Right lobe of liver (tissue), 6 donors: Measurements from ENCODE around the gene OST4. TPM values are rescaled to one million over a fixed set of nuclear protein-coding genes. Genes with fewer than 3 reads are reported as not detected.
A peak's percentile ranks its signal among the peaks of the same experiment; 100 is the strongest.

Experiments used
- ATAC-seq, 4 donors: fragments of 200-7000 bp; cut with Tn5 transposase; one replicate each; pipeline ENCODE4 v1.9.1; 2020; ENCODE audit warnings: mild to moderate bottlenecking in 4 of 4, moderate library complexity in 4 of 4
- DNase-seq, 3 donors: peaks; one replicate each; pipeline ENCODE4 v3.0.0-alpha.2; 2020
- H3K27ac ChIP-seq, 3 donors: fragments of 200-600 bp; one replicate each; pipeline ENCODE4 v1.8.0; 2022
- H3K27me3 ChIP-seq, 2 donors: fragments of 200-600 bp; one replicate each; pipeline ENCODE4 v1.8.0; 2022
- H3K36me3 ChIP-seq, 4 donors: fragments of 200-600 bp; sonication (generic) in 1 of 4; one replicate each; pipeline versions ENCODE4 v1.5.1 to v1.8.0; 2017 to 2022; ENCODE audit warnings: control low read depth in 1 of 4
- H3K4me1 ChIP-seq, 4 donors: fragments of 200-600 bp; sonication (generic) in 1 of 4; one replicate each; pipeline versions ENCODE4 v1.5.1 to v1.8.0; 2017 to 2022; ENCODE audit warnings: control low read depth in 1 of 4
- H3K4me3 ChIP-seq, 3 donors: fragments of 200-600 bp; one replicate each; pipeline ENCODE4 v1.8.0; 2022
- H3K9me3 ChIP-seq, 4 donors: fragments of 200-600 bp; sonication (generic) in 1 of 4; one replicate each; pipeline versions ENCODE4 v1.5.1 to v1.8.0; 2017 to 2022; ENCODE audit warnings: control low read depth in 1 of 4
- CTCF ChIP-seq, 4 donors: fragments of 200-600 bp in 3 of 4; fragments of 450-650 bp in 1 of 4; IDR thresholded peaks; one replicate each; pipeline versions ENCODE4 v1.5.1 to v1.8.0; 2016 to 2022; ENCODE audit warnings: antibody characterized with exemption in 4 of 4, mild to moderate bottlenecking in 2 of 4
- POLR2A ChIP-seq: fragments of 450-650 bp; IDR thresholded peaks from one replicate; pipeline ENCODE4 v1.6.1; 2017; ENCODE audit warnings: antibody characterized with exemption, mild to moderate bottlenecking
- WGBS: methylation state at CpG from one replicate; pipeline ENCODE4 v1.1.6; 2018; ENCODE audit warnings: low coverage, low lambda C conversion rate; ENCODE audit not compliant: insufficient coverage; ENCODE audit errors: missing lambda C conversion rate; 5-methylcytosine and 5-hydroxymethylcytosine counted together
- intact Hi-C, 2 donors: fragments of 100-400 bp; cut with DNase I; formaldehyde crosslinking; loops; one replicate each; pipeline versions ENCODE4 v1.11.2 to v1.14.1; 2022
- total RNA-seq, 6 experiments: library from RNA; depleted of rRNA in 2 of 6; stranded (reverse); fragments of >200 nt in 2 of 6; fragmentation: NEBNext Ultra II Directional in 3 of 6; extraction: Animal tissue kit (Norgen Biotek cat#: 25700) in 3 of 6; gene quantifications; one replicate each; pipeline versions ENCODE4 v1.1.0 to v1.2.4, GENCODE V29; 2016 to 2023
- donor health status: DM: no; HTN: yes; CAD: no.
- donor health status: DM: no; HTN: no; CAD: no.
- donor health status: DM: no; HTN: no; CAD: no.
- donor health status: DM: no; HTN: yes; CAD: no.
- donor health status: DM: no; HTN: yes; CAD: no.

OST4 gene
- total RNA-seq, 6 experiments from 2014 or later, result 144 to 182 (median 161) TPM

GRCh38 chr2:27084297-27085061, 13.0 kb upstream of the OST4 start:
- no peaks in the 10 kb centered on the region for H3K9me3 ChIP-seq
- H3K4me1 ChIP-seq, result peaks cover 0 to 16% (median 5%) of the 10 kb centered on the region in 4 donors
- no peak for TF ChIP-seq POLR2A
- TF ChIP-seq CTCF (IDR thresholded peaks at IDR 0.05), result no peak
- H3K36me3 ChIP-seq, result no peaks in the 10 kb centered on the region
- DNase-seq (no peak), ATAC-seq (no peak)
- H3K4me3 ChIP-seq, result no peak overlapping the region
- H3K27me3 ChIP-seq, result no peaks in the 10 kb centered on the region
- WGBS, result 93% methylated on average over 3 of the region's 6 CpGs
- H3K27ac ChIP-seq, result no peak overlapping the region
- intact Hi-C loops, result loop anchor here in 1 of 2 donors (10.0 kb wide), 2 partner anchors 60 to 120 kb away; no protein-coding TSS in a partner anchor

GRCh38 chr2:27083410-27084296, 12.2 kb upstream of the OST4 start:
- H3K4me1 ChIP-seq, result peaks cover 0 to 16% (median 5%) of the 10 kb centered on the region in 4 donors
- H3K27ac ChIP-seq, result no peak overlapping the region
- WGBS, result 100% methylated on average over 1 of the region's 20 CpGs
- DNase-seq, result peak in 1 of 3 donors; percentile 31
- no peak overlapping the region for H3K4me3 ChIP-seq
- no peaks in the 10 kb centered on the region for H3K9me3 ChIP-seq
- ATAC-seq, result no peak
- no peak for TF ChIP-seq POLR2A
- H3K27me3 ChIP-seq, result no peaks in the 10 kb centered on the region
- no peaks in the 10 kb centered on the region for H3K36me3 ChIP-seq
- intact Hi-C loops, result loop anchor here in 1 of 2 donors (10.0 kb wide), 2 partner anchors 59 to 119 kb away; no protein-coding TSS in a partner anchor

- TF ChIP-seq CTCF (IDR thresholded peaks at IDR 0.05), result no peak
- TF ChIP-seq POLR2A, result no peak
- Histone ChIP-seq H3K4me3 (no peak overlapping the region), H3K36me3 (no peaks in the 10 kb centered on the region), H3K27me3 (no peaks in the 10 kb centered on the region), H3K9me3 (no peaks in the 10 kb centered on the region), H3K4me1 (peaks cover 0 to 16% (median 5%) of the 10 kb centered on the region in 4 donors), H3K27ac (no peak overlapping the region)
- ATAC-seq (no peak), DNase-seq (no peak)
- intact Hi-C loops, result loop anchor here in 1 of 2 donors (10.0 kb wide), 2 partner anchors 58 to 118 kb away; no protein-coding TSS in a partner anchor
- no CpG with 5 or more reads among the region's 27 CpGs for WGBS
These were observed 11.4 kb upstream of the OST4 start for GRCh38 chr2:27082773-27083409.

GRCh38 chr2:27081984-27082772, 10.7 kb upstream of the OST4 start:
- Histone ChIP-seq H3K27me3 (no peaks in the 10 kb centered on the region), H3K4me1 (peaks cover 0 to 16% (median 5%) of the 10 kb centered on the region in 4 donors), H3K4me3 (no peak overlapping the region), H3K36me3 (no peaks in the 10 kb centered on the region), H3K27ac (peak overlapping the region in 2 of 3 donors; percentile 17 to 63), H3K9me3 (no peaks in the 10 kb centered on the region)
- intact Hi-C loops, result loop anchor here in 1 of 2 donors (10.0 kb wide), 2 partner anchors 57 to 117 kb away; no protein-coding TSS in a partner anchor
- WGBS, result 80% methylated on average over 1 of the region's 38 CpGs
- DNase-seq (no peak), ATAC-seq (no peak)
- TF ChIP-seq POLR2A (no peak), CTCF (IDR thresholded peaks at IDR 0.05) (no peak)
